NB4 (cell line): ENCODE measurements around the gene RNF150.

Source experiments
- CTCF ChIP-seq: IDR thresholded peaks from one replicate; pipeline ENCODE4 v1.5.1; 2012; ENCODE audit warnings: low read depth, low read length
- POLR2A ChIP-seq: IDR thresholded peaks from 2 replicates; pipeline ENCODE4 v1.6.1; 2011; ENCODE audit warnings: mild to moderate bottlenecking; ENCODE audit not compliant: insufficient read length; ENCODE audit errors: extremely low read depth

GRCh38 chr4:141180991-141181761 lies 47.9 kb upstream of the RNF150 start:
- TF ChIP-seq POLR2A (no peak), CTCF (no peak)
